Nucleus accumbens (tissue), 56 donors: Measurements from ENCODE around the gene PKHD1.
A peak's percentile ranks its signal among the peaks of the same experiment; 100 is the strongest.

Experiments
- DNase-seq, 56 donors: peaks; one replicate each; lab custom pipeline; 2025; lab: John Stamatoyannopoulos, UW

Gene PKHD1

GRCh38 chr6:51824940-51825339 lies 262.5 kb downstream of the PKHD1 start:
- no peak for DNase-seq

DNA sequence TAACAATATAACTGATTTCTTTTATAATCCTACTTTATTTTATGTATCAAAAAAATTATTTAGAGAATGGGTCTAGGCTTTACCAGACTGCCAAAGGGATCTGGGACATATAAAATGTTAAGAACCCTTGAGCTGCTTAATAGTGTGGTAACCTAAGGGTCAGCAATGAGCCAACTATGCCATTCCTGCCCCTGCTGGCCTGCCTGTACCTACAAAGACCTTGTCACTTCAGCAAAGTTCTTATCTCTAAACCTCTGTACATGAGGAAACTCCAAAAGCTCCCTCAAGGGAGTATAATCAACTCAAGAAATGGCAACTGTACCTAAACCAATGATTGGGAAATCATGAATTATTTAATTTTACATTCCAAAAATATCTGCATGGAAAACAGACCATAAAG lies 266.9 kb downstream of the PKHD1 start:
- DNase-seq = no peak

DNA sequence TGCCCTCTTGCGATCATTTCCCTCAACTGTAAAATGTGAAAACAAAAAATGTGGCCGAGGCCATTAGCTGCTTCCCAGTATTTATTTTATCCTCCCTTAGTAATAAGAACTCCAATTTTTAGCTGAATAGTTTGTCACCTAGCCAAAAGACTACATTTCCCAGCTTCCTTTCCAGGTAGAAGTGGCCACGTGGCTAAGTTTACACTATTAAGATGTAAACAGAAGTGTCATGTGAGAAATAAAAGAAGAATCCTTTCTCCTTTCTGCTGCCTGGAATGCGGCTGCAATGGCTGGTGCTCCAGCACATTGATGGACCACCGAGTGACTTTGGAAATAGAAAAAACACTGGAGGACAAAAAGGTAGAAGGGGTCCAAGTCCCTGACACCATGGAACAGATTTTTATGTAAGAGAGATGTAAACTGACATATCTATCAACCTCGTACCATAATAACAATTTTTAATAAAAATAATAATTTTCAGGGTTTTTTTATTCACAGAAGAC lies 268.8 kb downstream of the PKHD1 start:
- DNase-seq = no peak

DNA sequence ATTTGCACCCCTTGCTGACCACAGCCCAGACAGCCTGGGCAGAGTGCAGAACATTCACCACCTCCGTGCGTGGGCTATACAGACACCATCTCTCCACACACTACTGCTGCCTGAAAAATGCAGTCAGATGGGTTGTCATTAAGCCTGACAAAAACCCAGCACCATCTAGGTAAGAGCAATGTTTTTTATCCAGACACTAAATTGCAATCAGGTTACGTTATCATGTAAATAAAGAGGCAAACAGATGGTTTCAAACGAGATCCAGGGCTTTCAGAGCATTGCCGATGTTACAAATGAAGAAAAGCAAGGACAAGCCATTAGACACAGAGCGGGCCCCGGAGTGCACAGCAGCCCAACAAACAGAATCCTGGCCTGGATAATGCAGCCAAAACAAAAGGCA lies 269.6 kb downstream of the PKHD1 start:
- no peak for DNase-seq

DNA sequence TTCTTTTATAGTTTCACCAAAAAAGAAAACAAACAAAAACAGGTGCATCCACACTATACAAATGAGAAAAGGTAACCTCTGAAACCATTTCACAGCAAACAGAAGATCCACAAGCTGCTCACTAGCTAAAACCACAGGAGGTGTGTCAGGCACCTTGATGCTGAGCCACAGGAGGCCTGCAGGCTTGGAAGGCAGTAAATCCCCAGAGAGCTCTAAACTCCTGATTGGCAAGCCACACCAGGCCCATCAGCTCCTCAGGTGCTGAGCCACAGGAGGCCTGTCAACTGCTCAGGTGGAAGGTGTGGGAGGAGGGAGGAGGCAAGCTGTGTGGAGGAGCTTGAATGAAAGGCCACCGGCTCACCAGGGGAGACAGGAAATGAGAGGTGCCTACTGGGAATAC lies 273.0 kb downstream of the PKHD1 start:
- DNase-seq = no peak

GRCh38 chr6:51813904-51814303 lies 273.5 kb downstream of the PKHD1 start:
- DNase-seq = no peak

DNA sequence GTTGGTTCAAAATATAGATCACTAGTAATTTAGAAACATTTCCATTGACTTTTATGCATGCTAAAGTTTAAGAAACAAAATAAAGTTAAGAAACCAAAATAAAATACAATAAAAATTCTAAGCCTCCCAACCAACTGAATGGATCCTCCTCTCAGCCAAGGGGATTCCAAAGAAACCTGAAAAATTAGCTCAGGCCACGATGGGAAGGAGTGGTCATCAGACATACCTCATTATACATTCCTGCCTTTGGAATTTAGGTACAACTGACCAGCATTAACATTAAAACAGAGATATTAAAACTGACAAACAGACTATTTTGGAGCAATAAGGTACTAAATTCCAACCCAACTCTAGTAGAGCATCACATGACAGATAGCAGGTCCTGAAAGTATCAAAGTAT lies 275.2 kb downstream of the PKHD1 start:
- DNase-seq = no peak

DNA sequence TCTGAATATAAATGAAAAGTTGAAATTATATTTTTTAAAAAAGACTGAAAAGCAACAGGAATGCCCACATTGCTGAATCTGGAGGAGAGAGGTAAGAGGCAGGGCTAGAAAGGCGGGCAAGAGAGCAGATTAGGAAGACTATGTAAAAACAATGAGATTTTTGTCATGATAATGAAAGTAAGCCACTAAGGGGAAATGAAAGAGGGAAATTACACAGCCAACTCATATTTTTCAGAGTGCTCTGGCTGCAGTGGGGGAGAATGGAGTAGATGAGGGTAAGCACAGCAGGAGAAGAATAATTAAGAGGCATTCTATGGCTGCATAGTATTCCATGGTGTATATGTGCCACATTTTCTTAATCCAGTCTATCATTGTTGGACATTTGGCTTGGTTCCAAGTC lies 281.9 kb downstream of the PKHD1 start:
- DNase-seq = no peak

GRCh38 chr6:51800603-51801002 lies 286.8 kb downstream of the PKHD1 start:
- DNase-seq = no peak

GRCh38 chr6:51793393-51793792 lies 294.0 kb downstream of the PKHD1 start:
- DNase-seq = no peak

GRCh38 chr6:51792273-51793030 lies 295.0 kb downstream of the PKHD1 start:
- no peak for DNase-seq

DNA sequence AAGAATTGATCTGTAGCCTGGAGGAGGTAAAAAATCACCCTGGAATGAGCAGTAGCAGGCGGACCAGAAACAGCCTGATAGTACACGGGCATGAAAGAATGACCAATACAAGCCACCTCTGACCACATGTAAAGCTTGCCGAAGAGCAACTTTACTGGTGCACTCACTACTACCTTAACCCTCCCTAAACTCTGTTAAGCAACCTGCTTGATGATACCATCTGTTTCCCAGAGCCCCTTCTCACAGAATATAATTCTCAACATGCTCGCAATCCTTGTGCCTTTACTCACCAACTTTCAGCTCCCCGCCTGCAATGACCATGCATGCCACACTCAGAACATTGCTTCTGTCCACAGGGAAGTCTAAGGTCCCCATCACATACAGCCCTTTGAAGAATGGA lies 296.5 kb downstream of the PKHD1 start:
- no peak for DNase-seq

DNA sequence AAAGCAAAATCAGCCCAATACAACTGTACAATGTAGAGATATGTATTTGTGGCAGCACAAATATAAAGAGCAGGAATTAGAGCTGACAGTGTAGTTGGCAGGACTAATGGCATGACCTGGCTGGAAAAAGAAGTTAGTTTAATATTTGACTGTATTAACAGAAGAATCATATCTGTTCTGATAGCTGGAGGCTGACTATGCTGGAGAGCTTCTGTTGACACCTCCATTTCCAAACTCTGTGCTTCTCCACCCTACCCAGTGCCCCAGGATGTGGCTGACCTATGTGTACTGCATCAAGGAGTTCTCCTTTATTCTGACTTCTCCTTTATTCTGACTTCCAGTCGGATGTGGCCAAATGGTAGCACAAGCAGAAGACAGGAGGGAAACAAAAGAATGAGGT lies 299.3 kb downstream of the PKHD1 start:
- no peak for DNase-seq

DNA sequence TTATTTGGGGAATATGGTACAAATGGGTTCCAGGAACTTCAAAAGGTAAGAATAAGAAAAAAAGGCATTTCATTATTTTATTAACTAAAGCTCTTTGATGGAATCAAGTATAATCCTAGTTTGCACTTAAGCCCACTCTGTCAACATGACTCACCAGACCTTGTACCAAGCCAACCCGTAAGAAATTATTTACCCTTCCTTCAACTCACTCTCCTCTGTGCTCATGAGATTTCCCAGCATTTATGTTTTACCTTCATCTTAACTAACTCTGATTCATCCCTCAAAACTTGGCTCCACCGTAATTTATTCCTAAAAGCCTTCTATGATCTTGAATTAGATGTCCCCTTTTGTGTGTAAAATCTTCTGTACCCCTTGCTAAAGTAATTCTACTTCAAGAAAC lies 308.7 kb downstream of the PKHD1 start:
- DNase-seq = no peak

- DNase-seq = no peak
Measured at GRCh38 chr6:51777618-51778017, 309.8 kb downstream of the PKHD1 start.

- DNase-seq = no peak
Measured at GRCh38 chr6:51775942-51776860, 311.2 kb downstream of the PKHD1 start.

DNA sequence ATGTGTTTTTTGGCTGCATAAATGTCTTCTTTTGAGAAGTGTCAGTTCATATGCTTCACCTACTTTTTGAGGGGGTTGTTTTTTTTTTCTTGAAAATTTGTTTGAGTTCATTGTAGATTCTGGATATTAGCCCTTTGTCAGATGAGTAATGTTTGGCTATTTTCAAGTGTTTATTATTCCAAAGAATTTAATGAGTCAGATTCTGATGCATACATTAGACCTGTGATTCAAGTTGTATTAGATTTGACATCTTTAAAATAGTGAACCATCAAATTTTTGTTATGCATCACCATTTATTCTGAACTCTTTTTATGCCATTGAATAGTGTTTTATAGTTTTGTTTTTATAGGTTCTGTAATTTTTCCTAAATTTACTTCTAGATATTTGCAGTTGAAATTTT lies 319.3 kb downstream of the PKHD1 start:
- no peak for DNase-seq

DNA sequence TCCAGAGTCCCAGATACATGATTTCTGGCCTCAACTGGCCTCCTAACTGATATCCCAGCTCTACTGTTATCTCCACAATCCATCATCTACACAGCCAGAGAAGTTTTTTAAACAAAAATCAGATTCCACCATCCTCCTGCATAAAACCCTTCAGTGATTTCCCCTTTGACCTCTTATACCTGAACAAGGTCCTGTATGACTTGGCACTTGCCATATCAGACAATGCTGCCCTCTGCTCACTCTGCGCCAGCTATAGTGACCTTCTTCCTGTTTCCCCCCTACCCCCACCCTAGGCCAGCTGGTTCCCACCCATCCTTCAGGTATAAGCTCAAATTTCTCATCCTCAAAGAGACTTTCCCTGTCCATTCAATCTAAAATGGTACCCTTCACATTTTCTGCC lies 322.2 kb downstream of the PKHD1 start:
- DNase-seq = no peak

- peak in 1 of 56 donors; percentile 2 for DNase-seq
Measured at GRCh38 chr6:51753635-51754034, 333.8 kb downstream of the PKHD1 start.

- DNase-seq = no peak
Measured at GRCh38 chr6:51743999-51744398, 343.4 kb downstream of the PKHD1 start.

- no peak for DNase-seq
Measured at GRCh38 chr6:51740658-51741057, 346.8 kb downstream of the PKHD1 start.

DNA sequence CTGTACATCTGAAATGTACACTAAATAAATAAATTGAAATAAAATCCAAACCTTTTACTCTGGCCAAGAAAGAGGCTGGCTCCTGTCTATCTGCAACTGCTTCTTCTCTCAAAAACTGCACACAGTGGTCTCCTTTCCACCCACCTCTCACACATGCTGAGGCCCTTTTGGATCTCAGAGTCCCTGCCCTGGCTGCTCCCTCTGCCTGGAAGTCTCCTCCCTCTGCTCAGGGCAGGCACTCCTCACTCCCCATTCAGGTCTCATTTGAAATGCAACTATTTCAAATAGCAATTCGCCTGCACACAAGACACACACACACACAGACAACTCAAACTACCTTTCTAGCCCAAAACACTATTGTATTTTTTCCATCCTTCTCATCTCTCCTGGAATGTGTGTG lies 348.8 kb downstream of the PKHD1 start:
- DNase-seq = no peak
